ENCODE data around the gene SMC3.

The SMC3 gene

GRCh38 chr10:110646417-110647135 lies 79.1 kb downstream of the SMC3 start:
- DNase-seq (ENCODE audit: low spot score) = no peak

- DNase-seq (ENCODE audit: low spot score) = no peak
Measured at GRCh38 chr10:110647136-110647430, 79.6 kb downstream of the SMC3 start.

GRCh38 chr10:110648692-110649346 lies 81.3 kb downstream of the SMC3 start:
- DNase-seq (ENCODE audit: low spot score) = no peak

GRCh38 chr10:110649347-110650264 lies 82.1 kb downstream of the SMC3 start:
- DNase-seq (ENCODE audit: low spot score) = no peak

GRCh38 chr10:110650265-110650668 lies 82.8 kb downstream of the SMC3 start:
- DNase-seq (ENCODE audit: low spot score) = no peak

- no peak for DNase-seq (ENCODE audit: low spot score)
Measured at GRCh38 chr10:110651044-110651958, 83.8 kb downstream of the SMC3 start.

GRCh38 chr10:110652475-110653118 lies 85.1 kb downstream of the SMC3 start:
- DNase-seq (ENCODE audit: low spot score) = no peak

Measured in RKO (cell line).